OCI-LY7 (cell line): ENCODE data around the gene ERI3. TPM values are rescaled to one million over a fixed set of nuclear protein-coding genes. Genes with fewer than 3 reads are reported as not detected.

Experiments
- BruUV-seq: library from RNA; stranded (reverse); fragments of 400-500 nt; replicated peaks from 2 replicates; lab custom pipeline; 2021; lab: Mats Ljungman, UMichigan
- CTCF ChIA-PET: fragments of 300-600 bp; sonication (Branson Sonifier 250); formaldehyde crosslinking; loops from one replicate; lab custom pipeline; 2022; ENCODE audit warnings: antibody characterized with exemption; ENCODE audit not compliant: unreplicated experiment; lab: Charles Lee
- POLR2A ChIA-PET: fragments of 300-600 bp; sonication (Branson Sonifier 250); formaldehyde crosslinking; loops from one replicate; lab custom pipeline; 2022; ENCODE audit warnings: antibody characterized with exemption; lab: Charles Lee
- DNase-seq: peaks from one replicate; pipeline ENCODE4 v3.0.0-alpha.2; 2015; ENCODE audit warnings: low spot score
- H2AFZ ChIP-seq: fragments of 200-600 bp; sonication (generic), shearing (Covaris generic); 2 replicates; pipeline ENCODE4 v1.6.1; 2014; ENCODE audit warnings: mild to moderate bottlenecking, antibody characterized with exemption, low read length, moderate library complexity
- H3K27ac ChIP-seq: fragments of 200-600 bp; sonication (generic); 2 replicates; pipeline ENCODE4 v1.5.1; 2014; ENCODE audit warnings: mixed run types, low read depth, mild to moderate bottlenecking, moderate library complexity, low read length, inconsistent platforms; ENCODE audit not compliant: poor library complexity, severe bottlenecking
- H3K36me3 ChIP-seq: fragments of 200-600 bp; sonication (generic); 2 replicates; pipeline ENCODE4 v1.6.1; 2014; ENCODE audit warnings: mild to moderate bottlenecking, antibody characterized with exemption, low read length, moderate library complexity, mixed read lengths; ENCODE audit not compliant: insufficient read depth
- H3K4me1 ChIP-seq: fragments of 200-600 bp; sonication (generic); 2 replicates; pipeline ENCODE4 v1.5.1; 2014; ENCODE audit warnings: mild to moderate bottlenecking, low read length; ENCODE audit not compliant: insufficient read depth, poor library complexity, severe bottlenecking
- H3K4me2 ChIP-seq: fragments of 200-600 bp; sonication (generic); 2 replicates; pipeline ENCODE4 v1.6.1; 2014; ENCODE audit warnings: mild to moderate bottlenecking, low read length
- H3K4me3 ChIP-seq: fragments of 200-600 bp; sonication (generic); 2 replicates; pipeline ENCODE4 v1.5.1; 2014; ENCODE audit warnings: mild to moderate bottlenecking, low read depth, low read length; ENCODE audit not compliant: poor library complexity, severe bottlenecking
- H3K79me2 ChIP-seq: fragments of 200-600 bp; sonication (generic); 2 replicates; pipeline ENCODE4 v1.6.1; 2016; ENCODE audit warnings: low read depth, mild to moderate bottlenecking, low read length, moderate library complexity, mixed read lengths; ENCODE audit not compliant: insufficient read depth
- H3K9me2 ChIP-seq: fragments of 200-600 bp; sonication (generic); 2 replicates; pipeline ENCODE4 v1.6.1; 2016; ENCODE audit warnings: mild to moderate bottlenecking, low read length, mixed read lengths; ENCODE audit not compliant: insufficient read depth
- H3K9me3 ChIP-seq: fragments of 200-600 bp; sonication (generic); 2 replicates; pipeline ENCODE4 v1.6.1; 2014; ENCODE audit warnings: mild to moderate bottlenecking, mixed run types, low read length, mixed read lengths
- H4K20me1 ChIP-seq: fragments of 200-600 bp; sonication (generic); 2 replicates; pipeline ENCODE4 v1.6.1; 2014; ENCODE audit warnings: mild to moderate bottlenecking, antibody characterized with exemption, low read length, moderate library complexity, mixed read lengths; ENCODE audit not compliant: insufficient read depth
- CTCF ChIP-seq: fragments of 200-600 bp; sonication (generic); conservative IDR thresholded peaks from 2 replicates; pipeline ENCODE4 v1.5.1; 2014; ENCODE audit warnings: mild to moderate bottlenecking, antibody characterized with exemption, low read length, moderate library complexity, mixed read lengths
- EZH2phosphoT487 ChIP-seq: fragments of 200-600 bp; sonication (generic); IDR thresholded peaks from 2 replicates; pipeline ENCODE4 v1.6.1; 2018; ENCODE audit warnings: low read depth, borderline replicate concordance, mild to moderate bottlenecking, mixed run types, antibody characterized with exemption, low read length, moderate library complexity, mixed read lengths
- intact Hi-C: fragments of 100-400 bp; cut with micrococcal nuclease; formaldehyde crosslinking; loops from one replicate; pipeline ENCODE4 v1.10.0; 2022; ENCODE audit not compliant: unreplicated experiment
- total RNA-seq, 2 experiments: library from RNA; depleted of rRNA in 1 of 2; stranded (reverse); fragments of >200 nt in 1 of 2; shearing (Covaris generic) in 1 of 2; gene quantifications; 2 replicates each; pipeline ENCODE4 v1.2.3, GENCODE V29; 2014 to 2022

Gene ERI3
- total RNA-seq, 2 experiments from 2014 or later, result 46.5 to 47.4 TPM

DNA sequence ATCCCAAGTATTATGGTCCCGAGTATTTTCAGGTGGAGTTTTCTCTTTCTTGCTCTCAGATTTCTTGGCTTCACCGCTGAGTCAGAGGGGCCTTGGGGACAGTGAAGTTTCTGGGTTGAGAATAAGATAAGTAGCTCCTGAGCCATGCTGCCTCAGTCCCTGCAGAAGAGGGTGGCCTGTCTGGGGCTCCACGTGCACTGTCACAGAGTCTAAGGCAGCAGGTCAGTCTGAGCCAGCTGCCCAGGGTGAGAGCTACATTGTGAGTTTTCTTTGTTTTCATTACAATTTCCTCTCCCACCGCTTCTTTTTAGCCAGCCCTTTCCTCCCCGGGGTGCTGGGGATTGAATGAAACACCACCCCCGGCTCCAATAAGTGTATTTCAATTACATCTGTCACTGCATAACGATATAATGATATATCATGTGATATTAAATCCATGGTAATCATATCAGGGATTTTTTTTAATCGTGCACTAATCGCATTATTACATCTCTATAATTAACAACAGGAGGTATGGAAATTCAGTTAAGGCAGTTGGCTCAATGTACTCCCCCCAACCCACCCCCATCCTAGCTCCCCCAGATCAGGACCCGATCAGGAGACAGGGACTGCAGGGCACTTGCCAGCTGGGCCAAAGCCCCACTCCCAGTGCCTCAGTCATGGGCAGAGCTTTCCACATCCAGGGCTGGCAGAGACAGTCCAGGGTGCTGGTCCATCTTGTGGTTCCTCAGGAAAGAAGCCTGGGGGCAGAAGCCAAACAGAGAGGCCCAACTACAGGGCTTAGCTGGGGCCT, 98.1 kb downstream of the ERI3 start:
- no peak overlapping the region for H2AFZ ChIP-seq
- DNase-seq, result no peak
- no peaks in the 10 kb centered on the region for H4K20me1 ChIP-seq
- intact Hi-C loops, result no loop called here
- no peak overlapping the region for H3K4me2 ChIP-seq
- H3K36me3 ChIP-seq, result 0 out of 2 replicates have a peak, but pooled peaks cover 9% of the 10 kb centered on the region
- no peaks in the 10 kb centered on the region for H3K79me2 ChIP-seq
- CTCF ChIA-PET, result interaction anchor here (0.6 kb wide), 1 partner anchor 14 kb away, joined by 3 read pairs; no protein-coding TSS in a partner anchor
- BruUV-seq, result no TSS peak
- TF ChIP-seq EZH2phosphoT487 (no peak), CTCF (no peak)
- H3K27ac ChIP-seq, result no peak overlapping the region
- no peak overlapping the region for H3K4me3 ChIP-seq
- H3K9me2 ChIP-seq, result no peaks in the 10 kb centered on the region
- no peaks in the 10 kb centered on the region for H3K4me1 ChIP-seq
- POLR2A ChIA-PET, result interaction anchor here (0.7 kb wide), 1 partner anchor 174 kb away, joined by 3 read pairs; no protein-coding TSS in a partner anchor
- no peaks in the 10 kb centered on the region for H3K9me3 ChIP-seq

- Histone ChIP-seq H3K9me3 (no peaks in the 10 kb centered on the region), H3K27ac (no peak overlapping the region), H3K79me2 (no peaks in the 10 kb centered on the region), H3K9me2 (no peaks in the 10 kb centered on the region), H3K4me1 (no peaks in the 10 kb centered on the region), H2AFZ (no peak overlapping the region), H3K4me2 (no peak overlapping the region), H3K36me3 (0 out of 2 replicates have a peak, but pooled peaks cover 9% of the 10 kb centered on the region), H4K20me1 (no peaks in the 10 kb centered on the region), H3K4me3 (no peak overlapping the region)
- CTCF ChIA-PET, result no interaction called here
- POLR2A ChIA-PET, result no interaction called here
- DNase-seq, result no peak
- no TSS peak for BruUV-seq
- intact Hi-C loops, result no loop called here
- TF ChIP-seq CTCF, result no peak
- no peak for TF ChIP-seq EZH2phosphoT487
Measured at GRCh38 chr1:44254392-44254910, 100.6 kb downstream of the ERI3 start.
